Measurements from ENCODE around the gene OR56B4.

Gene OR56B4

DNA sequence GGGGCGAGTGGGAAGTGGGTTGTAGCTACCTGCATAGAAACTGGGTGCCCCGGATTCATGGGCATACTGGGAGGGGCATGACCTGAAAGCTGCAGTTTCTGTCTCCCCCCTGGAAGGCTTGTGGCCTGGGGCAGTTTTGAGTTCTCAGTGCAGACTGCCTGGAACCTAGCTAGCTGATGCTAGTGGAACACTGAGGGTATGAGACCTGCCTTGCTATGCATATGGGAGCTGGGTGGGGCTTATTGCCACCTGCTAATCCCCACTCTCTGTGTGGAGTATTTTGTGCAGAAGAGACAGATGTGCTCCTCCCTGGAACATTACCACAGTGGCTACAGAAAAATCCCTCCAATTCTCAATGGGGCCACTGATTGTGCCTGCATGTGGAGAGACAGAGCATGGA lies 11.7 kb upstream of the OR56B4 start:
- no peak for TF ChIP-seq POU2F2 (IDR thresholded peaks at IDR 0.05; ENCODE audit: low read depth, low read length)
- no peak for TF ChIP-seq PAX5 (IDR thresholded peaks at IDR 0.05; ENCODE audit: insufficient read depth, low read length, severe bottlenecking)
- TF ChIP-seq TAF1 (IDR thresholded peaks at IDR 0.05; ENCODE audit: low read depth, low read length): no peak
- TF ChIP-seq SPI1 (IDR thresholded peaks at IDR 0.05; ENCODE audit: low read depth, low read length): no peak
- TF ChIP-seq POLR2A (IDR thresholded peaks at IDR 0.05; ENCODE audit: low read depth, low read length): no peak
- no peak for TF ChIP-seq POLR2AphosphoS5 (IDR thresholded peaks at IDR 0.05; ENCODE audit: low read depth, low read length)
- no peak for DNase-seq (ENCODE audit: insufficient read length, low spot score)
- FAIRE-seq: no peak

DNA sequence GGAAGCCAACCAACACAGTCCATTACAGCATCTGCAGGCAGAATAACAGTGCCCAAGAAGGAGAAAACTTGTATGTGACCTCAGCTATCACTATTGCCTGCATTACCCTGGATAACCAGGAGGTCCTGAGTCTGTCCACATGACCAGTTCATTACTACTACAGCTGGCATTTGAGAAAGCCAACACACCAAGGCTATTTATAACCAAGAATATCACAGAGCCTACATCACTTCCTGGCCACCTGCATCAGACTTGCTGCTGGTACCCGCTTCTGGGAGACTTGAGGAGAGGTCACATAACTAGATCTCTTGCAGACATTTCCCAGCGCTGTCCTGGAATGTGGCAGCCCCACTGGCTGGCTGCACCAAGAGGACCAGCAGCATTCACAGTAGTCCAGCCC lies 11.1 kb upstream of the OR56B4 start:
- DNase-seq (ENCODE audit: insufficient read length, low spot score) (no peak), FAIRE-seq (no peak)
- TF ChIP-seq POLR2AphosphoS5 (IDR thresholded peaks at IDR 0.05; ENCODE audit: low read depth, low read length): no peak

DNA sequence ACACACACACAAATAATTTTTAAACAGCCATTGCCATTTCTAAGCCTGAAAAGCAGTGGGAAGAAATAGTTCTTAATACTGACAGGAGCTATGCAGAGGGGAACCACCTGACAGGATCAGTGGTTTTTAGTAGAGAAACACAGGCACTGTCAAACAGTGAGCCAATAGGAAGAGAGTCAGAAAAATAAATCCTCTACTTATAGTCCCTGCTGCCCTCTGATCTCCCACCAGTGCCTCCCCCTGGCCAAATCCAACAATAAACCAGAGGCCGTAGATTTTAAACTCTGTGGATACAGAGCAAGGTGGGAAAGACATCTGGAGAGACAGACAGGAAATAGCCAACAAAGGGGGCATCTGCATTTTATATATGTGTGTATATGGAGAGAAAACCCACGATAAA lies 7.9 kb upstream of the OR56B4 start:
- no peak for FAIRE-seq

DNA sequence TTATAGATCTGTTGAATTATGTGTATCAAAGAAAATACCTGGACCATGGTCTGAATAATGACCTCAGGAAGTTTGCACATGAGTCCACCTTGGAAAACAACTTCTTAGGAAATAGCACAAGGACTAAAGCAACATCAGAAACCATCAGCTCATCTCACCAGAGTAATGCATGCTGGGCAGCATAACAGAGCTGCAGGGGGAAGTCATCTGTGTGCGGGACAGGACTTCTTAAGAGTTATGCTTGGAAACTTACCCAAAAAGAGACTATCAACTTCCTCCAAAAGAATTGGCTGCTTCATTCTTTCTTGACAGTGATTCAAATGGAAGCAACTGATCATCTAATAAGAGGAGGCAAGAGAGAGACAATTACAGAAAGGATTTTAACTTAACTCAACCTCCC lies 2.5 kb downstream of the OR56B4 start:
- no peak for FAIRE-seq
- TF ChIP-seq POU2F2 (IDR thresholded peaks at IDR 0.05; ENCODE audit: low read depth, low read length): no peak
- no peak for TF ChIP-seq POLR2AphosphoS5 (IDR thresholded peaks at IDR 0.05; ENCODE audit: low read depth, low read length)
- TF ChIP-seq PAX5 (IDR thresholded peaks at IDR 0.05; ENCODE audit: insufficient read depth, low read length, severe bottlenecking): no peak
- TF ChIP-seq SPI1 (IDR thresholded peaks at IDR 0.05; ENCODE audit: low read depth, low read length): no peak
- no peak for TF ChIP-seq TAF1 (IDR thresholded peaks at IDR 0.05; ENCODE audit: low read depth, low read length)
- TF ChIP-seq POLR2A (IDR thresholded peaks at IDR 0.05; ENCODE audit: low read depth, low read length): no peak
- no peak for DNase-seq (ENCODE audit: insufficient read length, low spot score)

More for the DNA sequence above, 7.9 kb upstream of the OR56B4 start:
- no peak for DNase-seq (ENCODE audit: insufficient read length, low spot score)
- TF ChIP-seq POLR2A (IDR thresholded peaks at IDR 0.05; ENCODE audit: low read depth, low read length): no peak
- TF ChIP-seq POLR2AphosphoS5 (IDR thresholded peaks at IDR 0.05; ENCODE audit: low read depth, low read length): no peak
- TF ChIP-seq SPI1 (IDR thresholded peaks at IDR 0.05; ENCODE audit: low read depth, low read length): no peak
- no peak for TF ChIP-seq PAX5 (IDR thresholded peaks at IDR 0.05; ENCODE audit: insufficient read depth, low read length, severe bottlenecking)
- TF ChIP-seq POU2F2 (IDR thresholded peaks at IDR 0.05; ENCODE audit: low read depth, low read length): no peak

DNA sequence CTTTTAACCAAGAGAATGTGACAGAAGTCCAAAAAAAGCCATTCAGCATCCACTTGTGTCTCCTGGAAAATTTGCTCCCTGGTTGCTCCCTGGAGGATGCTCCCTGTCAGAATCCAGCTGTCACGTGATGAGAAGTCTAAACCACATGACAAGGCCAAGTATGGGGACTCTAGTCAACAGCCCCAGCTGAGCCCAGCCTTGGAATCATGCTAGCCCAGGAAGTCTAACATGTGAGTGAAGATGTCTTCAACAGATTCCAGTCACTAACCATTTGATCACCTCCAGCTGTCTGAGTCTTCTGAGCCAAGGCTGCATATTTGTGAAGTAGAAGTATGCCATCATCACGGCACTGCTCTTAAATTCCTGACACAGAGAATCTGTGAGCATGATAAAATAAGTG lies 4.2 kb downstream of the OR56B4 start:
- DNase-seq (ENCODE audit: insufficient read length, low spot score): no peak
- no peak for FAIRE-seq
- TF ChIP-seq POLR2A (IDR thresholded peaks at IDR 0.05; ENCODE audit: low read depth, low read length) (no peak), POLR2AphosphoS5 (IDR thresholded peaks at IDR 0.05; ENCODE audit: low read depth, low read length) (no peak), POU2F2 (IDR thresholded peaks at IDR 0.05; ENCODE audit: low read depth, low read length) (no peak), TAF1 (IDR thresholded peaks at IDR 0.05; ENCODE audit: low read depth, low read length) (no peak), PAX5 (IDR thresholded peaks at IDR 0.05; ENCODE audit: insufficient read depth, low read length, severe bottlenecking) (no peak), SPI1 (IDR thresholded peaks at IDR 0.05; ENCODE audit: low read depth, low read length) (no peak)

DNA sequence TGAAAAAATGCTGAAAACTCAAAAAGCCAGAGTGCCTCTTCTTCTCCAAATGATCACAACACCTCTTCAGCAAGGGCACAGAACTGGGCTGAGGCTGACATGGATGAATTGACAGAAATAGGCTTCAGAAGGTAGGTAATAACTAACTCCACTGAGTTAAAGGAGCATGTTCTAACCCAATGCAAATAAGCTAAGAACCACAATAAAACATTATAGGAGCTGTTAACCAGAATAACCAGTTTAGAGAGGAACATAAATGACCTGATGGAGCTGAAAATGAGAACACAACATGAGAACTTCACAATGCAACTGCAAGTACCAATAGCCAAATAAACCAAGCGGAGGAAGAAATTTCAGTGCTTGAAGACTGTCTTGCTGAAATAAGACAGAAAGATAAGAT lies 9.2 kb downstream of the OR56B4 start:
- no peak for DNase-seq (ENCODE audit: insufficient read length, low spot score)
- TF ChIP-seq POU2F2 (IDR thresholded peaks at IDR 0.05; ENCODE audit: low read depth, low read length): no peak
- TF ChIP-seq POLR2AphosphoS5 (IDR thresholded peaks at IDR 0.05; ENCODE audit: low read depth, low read length): no peak
- no peak for TF ChIP-seq TAF1 (IDR thresholded peaks at IDR 0.05; ENCODE audit: low read depth, low read length)
- no peak for TF ChIP-seq PAX5 (IDR thresholded peaks at IDR 0.05; ENCODE audit: insufficient read depth, low read length, severe bottlenecking)
- TF ChIP-seq SPI1 (IDR thresholded peaks at IDR 0.05; ENCODE audit: low read depth, low read length): no peak
- no peak for TF ChIP-seq POLR2A (IDR thresholded peaks at IDR 0.05; ENCODE audit: low read depth, low read length)
- FAIRE-seq: no peak

DNA sequence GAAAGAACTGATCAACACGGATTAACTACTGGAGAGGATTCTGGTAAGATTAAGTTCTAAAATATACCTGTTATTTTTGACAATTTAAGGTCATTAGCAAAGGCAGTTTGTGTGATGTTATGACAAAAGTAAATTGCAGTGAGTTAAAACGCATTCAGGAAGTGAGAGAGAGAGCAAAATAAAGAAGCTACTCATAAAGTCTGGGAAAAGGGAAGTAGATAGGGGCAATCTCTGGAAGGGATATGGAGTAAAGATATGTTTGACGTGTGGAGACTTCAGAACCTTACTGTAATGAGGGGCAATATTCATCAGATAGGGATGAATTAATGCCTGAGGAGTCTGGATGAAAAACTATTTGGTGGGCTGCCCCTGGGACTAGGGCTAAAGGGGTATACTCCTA lies 16.8 kb downstream of the OR56B4 start:
- no peak for FAIRE-seq
- no peak for DNase-seq (ENCODE audit: insufficient read length, low spot score)
- no peak for TF ChIP-seq PAX5 (IDR thresholded peaks at IDR 0.05; ENCODE audit: insufficient read depth, low read length, severe bottlenecking)
- TF ChIP-seq POLR2AphosphoS5 (IDR thresholded peaks at IDR 0.05; ENCODE audit: low read depth, low read length): no peak
- TF ChIP-seq TAF1 (IDR thresholded peaks at IDR 0.05; ENCODE audit: low read depth, low read length): no peak
- TF ChIP-seq POLR2A (IDR thresholded peaks at IDR 0.05; ENCODE audit: low read depth, low read length): no peak
- no peak for TF ChIP-seq POU2F2 (IDR thresholded peaks at IDR 0.05; ENCODE audit: low read depth, low read length)
- TF ChIP-seq SPI1 (IDR thresholded peaks at IDR 0.05; ENCODE audit: low read depth, low read length): no peak

DNA sequence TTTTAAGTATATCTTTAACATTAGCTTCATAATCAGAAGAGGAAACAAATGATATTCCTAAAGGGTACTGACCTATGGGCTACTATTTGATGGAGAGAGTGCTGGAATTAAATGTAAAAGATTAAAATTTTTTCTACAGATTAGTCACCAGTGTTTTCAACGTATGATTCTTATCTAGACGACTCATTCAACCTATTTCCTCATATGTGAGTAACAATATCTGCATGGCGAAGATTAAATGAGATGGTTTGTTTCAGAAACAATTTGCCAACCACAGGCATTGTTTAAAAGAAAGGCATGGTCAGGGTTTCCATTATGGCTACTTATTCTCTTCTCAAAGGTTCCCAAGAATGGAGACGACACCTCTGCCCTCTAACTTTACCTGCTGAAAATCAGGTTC lies 20.4 kb downstream of the OR56B4 start:
- TF ChIP-seq TAF1 (IDR thresholded peaks at IDR 0.05; ENCODE audit: low read depth, low read length) (no peak), PAX5 (IDR thresholded peaks at IDR 0.05; ENCODE audit: insufficient read depth, low read length, severe bottlenecking) (no peak), POLR2A (IDR thresholded peaks at IDR 0.05; ENCODE audit: low read depth, low read length) (no peak), POU2F2 (IDR thresholded peaks at IDR 0.05; ENCODE audit: low read depth, low read length) (no peak), POLR2AphosphoS5 (IDR thresholded peaks at IDR 0.05; ENCODE audit: low read depth, low read length) (no peak), SPI1 (IDR thresholded peaks at IDR 0.05; ENCODE audit: low read depth, low read length) (no peak)
- no peak for FAIRE-seq

DNA sequence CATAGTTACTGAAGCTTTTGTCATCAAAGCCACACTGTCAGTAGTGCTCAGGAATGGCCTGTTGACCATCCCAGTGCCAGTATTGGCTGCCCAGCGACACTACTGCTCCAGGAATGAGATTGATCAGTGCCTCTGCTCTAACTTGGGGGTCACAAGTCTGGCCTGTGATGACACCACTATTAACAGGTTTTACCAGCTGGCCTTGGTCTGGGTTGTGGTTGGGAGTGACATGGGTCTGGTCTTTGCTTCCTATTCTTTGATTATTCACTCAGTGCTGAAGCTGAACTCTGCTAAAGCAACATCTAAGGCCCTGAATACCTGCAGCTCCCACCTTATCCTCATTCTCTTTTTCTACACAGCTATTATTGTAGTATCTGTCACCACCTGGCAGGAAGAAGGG lies 21.5 kb downstream of the OR56B4 start:
- DNase-seq (ENCODE audit: insufficient read length, low spot score) (no peak), FAIRE-seq (no peak)
- TF ChIP-seq POLR2A (IDR thresholded peaks at IDR 0.05; ENCODE audit: low read depth, low read length): no peak
- TF ChIP-seq SPI1 (IDR thresholded peaks at IDR 0.05; ENCODE audit: low read depth, low read length): no peak
- no peak for TF ChIP-seq POLR2AphosphoS5 (IDR thresholded peaks at IDR 0.05; ENCODE audit: low read depth, low read length)

More for the DNA sequence above, 20.4 kb downstream of the OR56B4 start:
- DNase-seq (ENCODE audit: insufficient read length, low spot score): no peak

DNA sequence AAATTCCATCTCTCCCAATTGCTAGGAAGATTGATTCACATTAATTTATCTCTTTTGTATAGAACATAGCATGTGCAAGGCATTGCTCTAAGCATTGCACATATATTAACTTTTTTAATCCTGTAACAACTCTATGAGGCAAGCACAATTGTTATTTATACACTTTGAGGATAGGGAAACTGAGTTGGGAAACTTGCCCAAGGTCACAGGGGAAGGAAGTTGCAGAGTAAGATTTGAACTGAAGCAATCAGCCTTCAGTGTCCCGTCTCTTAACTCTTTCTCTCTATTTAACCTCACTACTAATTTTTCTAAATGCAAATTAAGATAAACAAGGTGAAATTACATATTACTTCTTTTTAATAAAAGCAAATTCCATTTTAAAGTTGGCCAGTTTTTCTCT lies 22.2 kb downstream of the OR56B4 start:
- no peak for TF ChIP-seq POU2F2 (IDR thresholded peaks at IDR 0.05; ENCODE audit: low read depth, low read length)
- no peak for TF ChIP-seq POLR2A (IDR thresholded peaks at IDR 0.05; ENCODE audit: low read depth, low read length)
- TF ChIP-seq TAF1 (IDR thresholded peaks at IDR 0.05; ENCODE audit: low read depth, low read length): no peak
- no peak for TF ChIP-seq PAX5 (IDR thresholded peaks at IDR 0.05; ENCODE audit: insufficient read depth, low read length, severe bottlenecking)
- no peak for TF ChIP-seq SPI1 (IDR thresholded peaks at IDR 0.05; ENCODE audit: low read depth, low read length)
- TF ChIP-seq POLR2AphosphoS5 (IDR thresholded peaks at IDR 0.05; ENCODE audit: low read depth, low read length): no peak
- DNase-seq (ENCODE audit: insufficient read length, low spot score) (no peak), FAIRE-seq (no peak)

Data from GM12891 (cell line).